Measurements from ENCODE around the gene IL22RA1.

The IL22RA1 gene, protein sequence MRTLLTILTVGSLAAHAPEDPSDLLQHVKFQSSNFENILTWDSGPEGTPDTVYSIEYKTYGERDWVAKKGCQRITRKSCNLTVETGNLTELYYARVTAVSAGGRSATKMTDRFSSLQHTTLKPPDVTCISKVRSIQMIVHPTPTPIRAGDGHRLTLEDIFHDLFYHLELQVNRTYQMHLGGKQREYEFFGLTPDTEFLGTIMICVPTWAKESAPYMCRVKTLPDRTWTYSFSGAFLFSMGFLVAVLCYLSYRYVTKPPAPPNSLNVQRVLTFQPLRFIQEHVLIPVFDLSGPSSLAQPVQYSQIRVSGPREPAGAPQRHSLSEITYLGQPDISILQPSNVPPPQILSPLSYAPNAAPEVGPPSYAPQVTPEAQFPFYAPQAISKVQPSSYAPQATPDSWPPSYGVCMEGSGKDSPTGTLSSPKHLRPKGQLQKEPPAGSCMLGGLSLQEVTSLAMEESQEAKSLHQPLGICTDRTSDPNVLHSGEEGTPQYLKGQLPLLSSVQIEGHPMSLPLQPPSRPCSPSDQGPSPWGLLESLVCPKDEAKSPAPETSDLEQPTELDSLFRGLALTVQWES

DNA sequence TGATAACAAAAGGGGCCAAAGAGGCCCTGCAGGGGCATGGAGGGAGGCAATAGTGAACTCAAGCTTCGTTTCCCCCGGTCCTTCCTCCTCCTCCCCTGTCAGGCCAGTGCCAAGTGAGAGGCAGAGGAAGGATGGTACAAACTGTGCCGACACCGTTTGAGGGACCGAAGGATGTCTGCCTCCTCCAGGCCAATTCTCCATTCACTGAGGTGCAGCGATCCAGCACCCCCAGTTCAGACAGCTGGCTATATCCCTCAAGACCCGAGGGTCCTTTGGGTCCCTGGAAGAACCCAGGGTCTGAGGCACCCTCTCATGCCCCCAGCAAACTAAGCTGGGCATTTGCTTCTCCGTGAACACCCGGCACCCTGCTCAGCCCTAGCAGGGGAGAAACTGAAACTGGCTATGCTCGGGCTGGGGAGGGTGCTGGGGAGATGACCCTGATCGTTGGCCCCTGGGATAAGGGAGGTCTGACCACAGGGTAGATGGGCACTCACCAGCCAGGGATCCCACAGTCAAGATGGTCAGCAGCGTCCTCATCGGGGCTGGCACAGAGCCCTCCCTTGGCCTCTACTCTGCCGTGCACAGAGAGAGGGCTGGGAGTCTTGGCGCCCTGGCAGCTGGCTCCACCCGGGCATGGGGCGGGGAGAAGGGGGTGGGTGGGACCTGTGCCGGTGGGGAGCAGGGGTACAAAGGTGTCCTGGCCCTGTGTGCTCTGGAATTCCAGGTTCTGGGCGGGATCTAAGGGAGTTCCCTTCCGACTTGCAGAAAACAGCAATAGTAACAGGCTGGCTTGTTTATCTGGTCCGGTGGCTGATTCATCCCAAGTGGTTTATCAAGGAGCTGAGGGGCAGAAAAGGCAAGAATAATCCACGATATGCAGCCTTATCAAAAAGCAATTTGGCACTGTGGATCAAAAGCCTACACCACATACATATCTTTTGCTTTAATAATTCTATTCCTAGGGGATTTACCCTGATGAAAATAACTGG is at the start of gene IL22RA1:
Gene IL22RA1 (minus strand): TSS at position 595 of the 989 bp plus-strand sequence. CDS start 58 bp downstream, at position 537.
- DNase-seq, result no peak

DNA sequence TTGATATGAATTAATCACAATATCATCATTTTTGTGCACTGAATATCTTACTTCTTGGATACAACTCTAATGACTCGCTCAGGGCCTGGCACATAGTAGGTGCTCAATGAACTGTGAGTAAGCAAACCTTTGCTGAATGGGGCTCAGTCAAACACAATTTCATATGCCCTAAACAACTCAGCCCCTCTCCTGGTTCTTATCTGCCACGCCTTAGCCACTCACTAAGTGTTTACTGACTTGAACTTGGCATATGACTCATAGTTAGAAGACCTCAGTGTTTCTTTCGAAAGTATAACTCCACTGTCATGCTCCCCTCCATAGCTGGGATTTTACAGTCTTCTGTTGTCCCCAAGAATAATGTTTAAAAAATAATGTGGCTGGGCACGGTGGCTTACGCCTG is 48.9 kb upstream of the IL22RA1 start:
- no peak for DNase-seq

DNA sequence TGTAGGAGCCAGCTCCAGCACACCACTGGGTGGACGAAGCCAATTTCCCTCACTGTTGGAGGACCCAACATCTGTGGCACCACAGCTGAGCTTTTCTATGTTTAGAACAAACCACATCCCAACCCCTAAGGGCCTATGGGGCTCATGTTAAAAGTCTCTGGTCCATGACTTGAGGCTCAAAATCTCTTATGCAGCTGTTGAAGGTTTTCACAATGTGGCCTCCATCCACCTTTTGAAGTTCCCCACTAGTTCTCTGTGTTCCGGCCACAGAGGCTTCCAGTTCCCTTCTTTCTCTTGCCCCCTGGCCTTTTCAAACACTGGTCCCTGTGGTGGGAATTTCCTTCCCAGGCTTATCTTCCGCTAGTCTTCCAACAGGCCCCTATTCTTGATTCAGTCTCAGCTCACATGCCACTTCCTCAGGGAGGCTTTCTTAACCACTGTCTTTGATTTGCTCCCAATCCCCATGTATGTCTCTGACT is 48.1 kb upstream of the IL22RA1 start:
- DNase-seq, result no peak

DNA sequence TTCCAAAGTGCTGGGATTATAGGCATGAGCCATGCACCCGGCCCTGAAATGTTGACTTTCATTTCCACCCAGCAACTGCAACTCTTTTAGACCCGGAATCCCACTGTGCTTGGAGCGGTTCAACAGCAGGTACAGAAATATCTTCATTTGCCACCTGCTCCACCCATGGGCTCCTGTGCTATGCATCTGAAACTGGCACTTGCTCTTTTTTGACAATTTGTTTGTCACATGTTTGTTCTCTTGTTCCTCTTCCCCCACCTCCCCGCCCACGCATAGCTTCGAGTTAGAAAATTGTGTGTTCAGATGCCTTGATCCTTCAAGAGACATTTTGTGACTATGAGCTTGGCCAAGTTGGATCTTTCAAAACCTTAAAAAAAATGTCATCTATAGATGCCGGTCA is 46.6 kb upstream of the IL22RA1 start:
- no peak for DNase-seq

DNA sequence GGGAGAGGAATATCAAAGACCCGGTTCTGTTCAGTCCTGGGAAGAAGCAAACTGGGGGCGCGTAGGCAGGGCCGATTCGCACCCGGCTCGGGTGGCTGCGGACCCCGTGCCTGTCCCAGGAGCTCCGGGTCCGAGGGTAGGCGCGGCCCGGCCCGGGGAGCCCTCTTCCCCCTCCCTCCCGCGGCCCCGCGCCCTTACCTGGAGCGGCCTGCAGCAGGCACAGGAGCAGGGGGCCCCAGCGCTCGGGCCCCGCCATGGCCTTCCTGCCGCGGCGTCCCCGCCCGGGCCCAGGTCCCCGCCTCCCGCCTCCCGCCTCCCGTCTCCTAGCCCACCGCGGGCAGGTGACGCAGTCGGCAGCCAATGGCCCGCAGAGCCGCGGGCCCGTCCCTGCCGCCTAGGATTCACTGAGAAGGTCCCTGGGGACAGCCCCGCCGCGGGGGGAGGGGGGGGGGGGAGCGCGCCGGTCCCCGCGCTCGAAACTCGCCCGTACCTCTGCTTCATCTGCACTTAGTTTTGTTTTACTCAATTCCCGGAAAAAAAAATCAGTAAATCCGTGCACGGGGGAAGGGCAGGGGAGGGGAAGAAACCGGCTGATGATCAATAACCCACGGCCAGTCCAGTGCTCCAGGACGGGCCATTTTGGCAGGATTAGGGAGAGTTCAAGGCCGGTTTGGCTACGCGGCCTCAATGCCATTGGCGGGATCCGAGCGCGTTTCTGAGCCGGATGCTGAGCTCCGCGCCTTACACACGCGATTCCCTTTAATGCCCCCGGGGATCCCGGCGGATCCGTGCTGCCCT is 44.3 kb upstream of the IL22RA1 start, which contains the start of gene IFNLR1:
Gene IFNLR1 (minus strand): TSS at position 297 of the 798 bp plus-strand sequence. CDS start 41 bp downstream, at position 256.
- no peak for DNase-seq

DNA sequence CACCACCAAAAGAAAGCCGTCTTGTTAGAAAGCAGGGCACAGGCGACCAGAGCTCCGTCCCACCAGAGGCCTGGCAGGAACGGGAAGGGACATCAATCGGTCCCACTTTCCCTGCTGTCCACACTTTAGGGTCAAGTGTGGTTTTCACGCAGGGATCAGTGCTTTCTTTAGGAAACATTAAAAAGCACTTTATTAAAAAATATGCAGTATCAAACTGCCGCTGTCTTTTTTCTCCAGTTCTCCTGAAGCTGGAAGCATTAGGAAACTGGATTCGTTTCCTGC is 43.7 kb upstream of the IL22RA1 start:
- no peak for DNase-seq

DNA sequence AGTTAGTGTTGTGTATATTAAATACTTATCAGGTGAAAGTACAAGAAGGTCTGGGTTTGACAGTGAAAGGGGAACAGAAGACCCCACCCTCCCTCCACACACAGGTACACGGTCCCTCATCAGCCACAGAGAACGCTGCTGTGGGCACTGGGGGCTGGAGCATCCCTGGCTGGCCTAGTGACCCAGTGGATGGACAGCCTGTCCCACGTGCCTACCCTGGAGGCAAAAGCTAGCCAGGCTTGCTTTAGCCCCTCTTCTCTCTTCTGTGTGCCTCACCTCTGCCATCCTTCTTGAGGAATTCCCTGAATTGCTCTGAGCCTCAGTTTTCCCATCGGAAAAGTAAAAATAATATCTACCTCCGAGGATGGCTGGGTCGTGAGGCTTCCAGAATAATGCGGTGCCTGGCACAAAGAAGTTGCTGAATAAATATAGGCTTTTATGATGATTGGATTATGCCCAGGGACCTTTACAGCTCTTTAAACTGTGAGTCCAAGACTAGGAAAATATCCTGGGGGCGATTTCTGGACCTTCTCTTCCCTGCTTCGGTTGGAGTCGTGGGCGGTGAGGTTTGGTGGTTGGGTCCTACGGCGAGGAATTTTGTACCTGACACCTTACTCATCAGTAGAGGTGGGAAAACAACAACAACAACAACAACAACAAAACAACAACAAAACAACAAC is 43.2 kb upstream of the IL22RA1 start:
- no peak for DNase-seq

DNA sequence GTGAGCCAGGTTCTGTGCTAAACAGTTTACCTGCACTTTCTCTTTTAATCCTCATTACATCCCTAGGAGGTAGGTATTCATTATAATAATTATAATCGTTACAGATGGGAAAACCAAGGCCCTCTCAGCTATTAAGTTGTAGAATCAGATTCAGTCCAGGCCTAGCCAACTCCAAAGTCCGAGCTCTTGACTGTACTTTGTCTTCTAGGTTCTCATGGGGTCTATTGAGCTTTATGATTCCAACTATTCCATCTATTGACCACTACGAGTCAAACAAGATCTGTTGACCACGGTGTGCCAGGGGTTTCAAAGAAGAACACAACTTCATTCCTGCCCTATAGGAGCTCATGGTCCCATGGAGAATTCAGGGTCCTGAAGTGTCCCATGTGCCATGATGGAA is 42.1 kb upstream of the IL22RA1 start:
- DNase-seq, result no peak

DNA sequence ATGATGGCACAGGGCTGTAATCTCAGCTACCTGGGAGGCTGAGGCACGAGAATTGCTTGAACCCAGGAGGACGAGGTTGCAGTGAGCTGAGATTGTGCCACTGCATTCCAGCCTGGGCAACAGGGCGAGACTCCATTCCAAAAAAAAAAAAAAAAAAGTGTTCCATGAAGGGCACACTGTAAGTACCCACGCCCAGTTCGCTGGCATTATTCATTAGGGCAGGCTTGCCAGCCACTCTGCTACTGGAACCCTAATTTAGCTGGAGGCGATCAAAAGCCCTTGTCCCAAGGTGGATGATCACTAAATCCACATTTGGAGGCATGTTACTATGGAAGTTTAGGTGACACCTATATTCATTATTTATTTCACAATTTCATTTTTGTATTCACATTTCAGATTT is 39.1 kb upstream of the IL22RA1 start:
- DNase-seq, result no peak

DNA sequence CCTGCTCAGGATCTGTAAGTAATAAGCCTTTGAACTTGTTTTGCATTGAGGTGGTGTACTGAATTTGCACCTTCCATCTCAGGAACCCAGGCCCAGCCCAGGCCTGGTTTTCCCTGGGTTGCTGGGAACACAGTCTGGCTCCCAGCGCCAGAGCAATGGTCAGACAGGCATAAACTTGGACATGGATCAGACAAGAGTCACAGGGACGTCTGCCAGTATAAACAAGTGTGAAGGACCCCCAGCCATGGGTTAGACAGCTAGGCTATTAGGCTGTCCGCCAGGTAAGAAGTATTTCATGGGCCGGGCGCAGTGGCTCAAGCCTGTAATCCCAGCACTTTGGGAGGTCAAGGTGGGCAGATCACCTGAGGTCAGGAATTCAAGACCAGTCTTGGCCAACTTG is 38.7 kb upstream of the IL22RA1 start:
- no peak for DNase-seq

DNA sequence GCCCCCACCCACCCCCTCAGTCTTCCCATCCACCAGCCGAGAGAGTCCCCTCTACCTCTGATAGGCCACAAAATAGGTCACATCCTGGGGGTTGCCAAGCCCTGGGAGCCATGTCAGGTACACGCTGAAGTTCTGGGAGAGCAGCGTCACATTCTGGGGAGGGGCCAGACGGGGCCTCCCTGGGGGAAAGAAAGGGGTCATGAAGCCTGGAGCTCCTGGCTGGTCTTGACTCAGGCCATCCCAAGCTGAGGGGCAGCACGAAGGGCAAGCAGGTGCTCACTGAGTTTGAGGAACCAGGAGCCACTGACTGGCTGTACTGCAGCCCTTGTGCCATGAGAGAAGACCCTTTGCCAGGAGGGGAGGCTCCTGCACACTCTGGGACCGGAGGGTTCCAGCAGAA is 37.7 kb upstream of the IL22RA1 start:
- DNase-seq, result no peak

DNA sequence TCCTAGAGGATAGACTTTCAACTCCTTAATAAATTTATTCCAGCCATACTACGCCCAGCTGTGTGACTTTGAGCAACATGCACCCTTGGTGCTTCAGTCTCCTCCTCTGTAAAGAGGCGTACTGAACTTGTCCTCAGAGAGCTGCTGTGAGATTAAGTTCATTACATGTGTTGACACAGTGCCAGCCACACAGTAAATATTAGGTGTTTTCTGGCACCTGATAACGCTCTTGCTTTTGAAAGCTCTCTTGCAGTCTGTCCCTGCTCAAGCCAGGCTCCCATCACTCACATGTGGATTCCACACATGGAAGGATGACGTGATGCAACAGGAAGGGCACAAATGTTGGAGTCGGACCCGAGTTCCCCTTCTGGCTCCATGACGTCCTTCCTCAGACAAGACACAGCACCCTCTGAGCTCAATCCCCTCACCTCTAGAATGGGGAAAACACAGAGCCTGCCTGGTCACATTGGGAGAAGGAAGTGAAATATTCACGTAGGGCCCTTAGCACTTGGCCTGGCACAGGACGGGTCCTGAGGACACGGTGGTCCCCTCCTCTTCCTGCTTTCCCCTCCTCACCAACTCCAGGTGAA is 36.4 kb upstream of the IL22RA1 start:
- no peak for DNase-seq

DNA sequence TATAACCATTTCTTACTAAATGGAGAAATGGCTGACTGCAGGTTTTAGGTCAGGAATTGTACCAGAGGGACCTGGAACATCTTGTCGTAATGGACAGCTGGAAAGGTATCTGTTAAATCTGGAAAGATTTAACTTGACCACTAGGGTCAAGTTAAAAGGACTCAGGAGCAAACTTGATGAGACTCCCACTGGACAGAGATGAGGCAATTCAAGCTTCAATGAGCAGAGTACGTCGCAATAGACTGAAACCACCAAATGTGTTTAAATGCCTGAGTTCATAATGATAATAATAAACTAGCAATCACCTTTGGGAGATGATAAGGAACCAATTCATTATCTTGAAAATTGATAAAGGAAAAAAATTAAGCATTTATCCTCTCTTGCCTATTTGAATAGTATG is 35.5 kb upstream of the IL22RA1 start:
- no peak for DNase-seq

DNA sequence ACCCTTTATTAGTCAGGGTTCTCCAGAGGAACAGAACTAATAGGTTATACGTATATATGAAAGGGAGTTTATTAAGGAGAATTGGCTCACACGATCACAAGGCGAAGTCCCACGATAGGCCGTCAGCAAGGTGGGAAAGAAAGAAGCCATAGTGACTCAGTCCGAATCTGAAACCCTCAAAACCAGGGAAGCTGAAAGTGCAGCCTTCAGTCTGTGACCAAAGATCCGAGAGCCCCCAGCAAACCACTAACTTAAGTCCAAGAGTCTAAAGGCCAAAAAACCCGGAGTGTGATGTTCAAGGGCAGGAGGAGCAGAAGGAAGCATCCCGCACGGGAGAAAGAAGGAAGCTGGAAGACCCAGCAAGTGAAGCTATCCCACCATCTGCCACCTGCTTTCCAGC is 34.2 kb upstream of the IL22RA1 start:
- no peak for DNase-seq

DNA sequence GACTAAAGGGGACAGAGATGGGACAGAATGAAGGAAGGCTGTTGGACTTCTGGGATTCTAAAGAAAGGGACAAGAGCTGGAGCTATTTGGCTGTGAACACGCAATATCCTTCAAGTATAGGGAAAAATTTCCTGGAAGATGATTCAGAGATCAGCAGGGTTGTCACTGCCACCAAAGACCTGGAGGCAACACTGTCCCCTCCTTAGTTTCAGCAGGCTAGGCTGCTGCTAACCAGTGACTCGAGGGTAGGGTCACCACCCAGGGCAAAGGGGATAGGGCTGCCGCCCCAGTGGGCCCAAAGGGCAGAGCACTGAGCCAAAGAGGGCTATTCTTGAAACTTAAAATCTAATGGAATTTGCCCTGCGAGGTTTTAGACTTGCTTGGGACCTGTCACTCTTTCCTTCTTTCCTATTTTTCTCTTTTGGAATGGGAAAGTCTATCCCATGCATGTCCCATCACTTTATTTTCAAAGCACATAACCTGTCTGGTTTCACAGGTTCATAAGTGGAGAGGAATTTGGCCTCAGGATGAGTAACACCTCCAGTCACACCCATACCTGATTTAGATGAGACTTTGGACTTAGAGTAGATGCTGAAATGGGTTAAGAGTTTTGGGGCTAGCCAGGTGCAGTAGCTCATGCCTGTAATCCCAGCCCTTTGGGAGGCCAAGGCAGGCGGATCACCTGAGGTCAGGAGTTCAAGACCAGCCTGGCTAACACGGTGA is 32.3 kb upstream of the IL22RA1 start:
- no peak for DNase-seq

DNA sequence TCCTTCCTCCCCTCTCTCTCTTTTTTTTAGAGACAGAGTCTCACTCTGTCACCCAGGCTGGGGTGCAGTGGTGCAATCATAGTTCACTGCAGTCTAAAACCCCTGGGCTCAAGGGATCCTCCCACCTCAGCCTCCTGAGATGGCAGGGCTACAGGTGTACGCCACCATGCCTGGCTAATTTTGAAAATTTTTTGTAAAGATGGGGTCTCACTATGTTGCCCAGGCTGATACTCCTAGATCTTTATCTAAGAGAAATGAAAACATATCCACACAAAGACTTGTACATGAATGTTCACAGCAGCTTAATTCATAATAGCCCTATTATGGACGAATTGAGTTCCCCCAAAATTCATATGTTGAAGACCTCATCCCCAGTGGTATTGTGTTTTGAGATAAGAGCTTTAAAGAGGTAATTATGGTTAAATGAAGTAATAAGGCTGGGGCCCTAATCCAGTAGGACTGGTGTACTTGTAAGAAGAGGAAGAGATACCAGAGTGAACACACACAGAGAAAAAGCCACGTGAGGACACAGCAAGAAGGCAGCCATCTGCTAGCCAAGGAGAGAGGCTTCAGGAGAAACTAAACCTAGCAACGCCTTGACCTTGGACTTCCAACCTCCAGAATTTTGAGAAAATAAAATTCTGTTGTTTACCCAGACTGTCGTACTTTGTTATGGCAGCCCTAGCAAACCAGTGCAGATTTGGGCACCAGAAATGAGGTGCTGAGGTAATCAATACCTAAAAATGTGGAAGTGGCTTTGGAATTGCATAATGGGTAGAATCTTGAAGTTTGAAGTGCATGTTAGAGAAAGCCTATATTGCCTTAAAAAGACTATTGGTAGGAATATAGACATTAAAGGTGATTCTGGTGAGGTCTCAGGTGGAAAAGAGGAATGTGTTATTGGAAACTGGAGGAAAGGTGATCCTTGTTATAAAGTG is 31.0 kb upstream of the IL22RA1 start:
- no peak for DNase-seq

DNA sequence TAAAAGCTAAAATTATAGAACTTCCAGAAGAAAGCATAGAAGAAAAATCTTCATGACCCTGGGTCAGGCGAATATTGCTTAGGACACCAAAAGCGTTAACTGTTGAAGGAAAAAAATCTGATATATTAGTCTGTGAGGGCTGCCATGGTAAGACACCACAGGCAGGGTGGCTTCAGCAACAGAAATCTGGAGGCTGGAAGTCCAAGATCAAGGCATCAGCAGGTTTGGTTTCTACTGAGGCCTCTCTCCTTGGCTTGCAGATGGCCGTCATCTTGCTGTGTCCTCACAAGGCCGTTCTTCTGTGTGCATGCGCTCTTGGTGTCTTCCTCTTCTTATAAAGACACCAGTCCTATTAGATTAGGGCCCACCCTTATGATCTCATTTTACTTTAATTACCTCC is 29.7 kb upstream of the IL22RA1 start:
- DNase-seq, result no peak

DNA sequence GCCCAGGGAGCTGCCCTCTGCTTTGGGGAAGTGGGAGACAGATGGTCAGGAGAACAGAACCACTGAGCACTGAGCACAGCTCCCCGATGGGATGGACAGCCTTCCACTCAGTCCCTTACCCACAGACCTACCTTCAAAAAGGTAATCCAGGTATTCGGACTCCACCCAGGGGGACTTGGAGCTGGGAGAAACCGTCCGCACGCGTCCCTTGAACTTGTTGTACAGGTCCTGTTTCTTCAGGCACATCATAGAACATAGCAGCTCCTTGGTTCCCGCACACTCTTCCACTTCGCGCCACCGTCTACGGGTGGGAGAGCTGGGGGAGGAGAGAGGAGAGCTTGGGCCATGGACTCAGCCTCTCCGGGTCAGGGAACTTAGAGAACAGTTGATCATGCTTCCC is 26.3 kb upstream of the IL22RA1 start:
- DNase-seq, result no peak

DNA sequence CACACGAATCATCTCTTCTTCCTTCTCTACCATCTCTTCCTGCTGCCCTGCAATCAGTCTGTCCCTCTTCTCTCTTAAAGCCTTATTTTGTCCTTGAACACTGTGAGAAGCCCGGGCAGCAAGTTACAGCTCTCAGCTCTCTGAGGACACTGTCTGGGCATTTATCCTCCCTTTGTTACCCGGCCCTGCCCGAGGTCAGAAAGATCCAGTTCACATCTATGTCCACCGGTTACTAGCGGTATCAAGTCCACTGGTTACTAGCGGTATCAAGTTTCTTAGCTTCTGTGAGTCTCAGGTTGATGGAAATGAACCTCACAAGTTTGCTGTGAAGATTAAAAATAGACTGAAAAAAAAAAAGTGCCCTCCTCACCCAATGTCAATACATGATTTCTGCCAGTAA is 25.3 kb upstream of the IL22RA1 start:
- no peak for DNase-seq

DNA sequence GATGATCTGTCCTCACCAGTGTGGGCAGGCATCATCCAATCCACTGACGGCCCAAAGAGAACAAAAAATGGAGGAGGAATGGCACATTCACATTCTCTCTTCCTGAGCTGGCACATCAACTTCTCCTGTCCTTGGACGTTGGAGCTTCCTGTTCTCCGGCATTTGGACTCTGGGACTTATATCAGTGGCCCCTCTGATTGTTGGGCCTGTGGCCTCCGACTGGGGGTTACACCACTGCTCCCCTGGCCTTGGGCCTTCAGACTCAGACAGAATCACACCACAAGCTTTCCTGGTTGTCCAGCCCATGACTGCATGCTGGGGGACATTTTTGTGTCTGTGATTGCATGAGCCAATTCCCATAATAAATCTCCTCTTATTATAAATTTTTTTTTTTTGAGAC is 24.1 kb upstream of the IL22RA1 start:
- no peak for DNase-seq
